Brain pericyte (primary cell): Measurements from ENCODE around the gene MEGF11.

Experiments used
- DNase-seq: peaks from one replicate; pipeline ENCODE4 v3.0.0-alpha.2; 2012; ENCODE audit warnings: low read depth, low spot score

The MEGF11 gene

GRCh38 chr15:66253418-66254088, at the start of gene MEGF11:
Gene MEGF11 (minus strand): TSS chr15:66253750. CDS start chr15:66128403, 125,347 bp downstream.
- DNase-seq: no peak

- DNase-seq: no peak
Observed at GRCh38 chr15:66302489-66303278, 49.1 kb upstream of the MEGF11 start.

- DNase-seq: no peak
Observed at GRCh38 chr15:66298803-66299251, 45.3 kb upstream of the MEGF11 start.

- DNase-seq: no peak
Observed at GRCh38 chr15:66296186-66296585, 42.6 kb upstream of the MEGF11 start.

- no peak for DNase-seq
Observed at GRCh38 chr15:66294932-66295235, 41.3 kb upstream of the MEGF11 start.

GRCh38 chr15:66294157-66294931, 40.8 kb upstream of the MEGF11 start:
- DNase-seq: no peak

GRCh38 chr15:66293419-66294156, 40.0 kb upstream of the MEGF11 start, which contains the start of gene DIS3L:
Gene DIS3L (plus strand): TSS chr15:66293568. CDS start chr15:66293597, 29 bp downstream.
- no peak for DNase-seq

- DNase-seq: no peak
Observed at GRCh38 chr15:66292571-66293418, 39.2 kb upstream of the MEGF11 start.

- DNase-seq: no peak
Observed at GRCh38 chr15:66291816-66292570, 38.4 kb upstream of the MEGF11 start.

GRCh38 chr15:66290518-66290917, 37.0 kb upstream of the MEGF11 start:
- no peak for DNase-seq

- DNase-seq: no peak
Observed at GRCh38 chr15:66290007-66290406, 36.5 kb upstream of the MEGF11 start.

GRCh38 chr15:66288551-66289185, 35.1 kb upstream of the MEGF11 start:
- DNase-seq: no peak

- no peak for DNase-seq
Observed at GRCh38 chr15:66288093-66288492, 34.5 kb upstream of the MEGF11 start.

- DNase-seq: no peak
Observed at GRCh38 chr15:66287461-66288057, 34.0 kb upstream of the MEGF11 start.

- DNase-seq: no peak
Observed at GRCh38 chr15:66285533-66286280, 32.2 kb upstream of the MEGF11 start.

- DNase-seq: no peak
Observed at GRCh38 chr15:66284271-66284670, 30.7 kb upstream of the MEGF11 start.

GRCh38 chr15:66278671-66279070, 25.1 kb upstream of the MEGF11 start:
- no peak for DNase-seq

GRCh38 chr15:66278056-66278455, 24.5 kb upstream of the MEGF11 start:
- no peak for DNase-seq
